ENCODE data around the gene MTMR11.

The MTMR11 gene

GRCh38 chr1:149936170-149936991, at the start of gene MTMR11:
Gene MTMR11, minus strand, starts transcription at chr1:149936879. Its CDS starts 232 bp downstream, at chr1:149936647.
- TF ChIP-seq, protein P1, sequence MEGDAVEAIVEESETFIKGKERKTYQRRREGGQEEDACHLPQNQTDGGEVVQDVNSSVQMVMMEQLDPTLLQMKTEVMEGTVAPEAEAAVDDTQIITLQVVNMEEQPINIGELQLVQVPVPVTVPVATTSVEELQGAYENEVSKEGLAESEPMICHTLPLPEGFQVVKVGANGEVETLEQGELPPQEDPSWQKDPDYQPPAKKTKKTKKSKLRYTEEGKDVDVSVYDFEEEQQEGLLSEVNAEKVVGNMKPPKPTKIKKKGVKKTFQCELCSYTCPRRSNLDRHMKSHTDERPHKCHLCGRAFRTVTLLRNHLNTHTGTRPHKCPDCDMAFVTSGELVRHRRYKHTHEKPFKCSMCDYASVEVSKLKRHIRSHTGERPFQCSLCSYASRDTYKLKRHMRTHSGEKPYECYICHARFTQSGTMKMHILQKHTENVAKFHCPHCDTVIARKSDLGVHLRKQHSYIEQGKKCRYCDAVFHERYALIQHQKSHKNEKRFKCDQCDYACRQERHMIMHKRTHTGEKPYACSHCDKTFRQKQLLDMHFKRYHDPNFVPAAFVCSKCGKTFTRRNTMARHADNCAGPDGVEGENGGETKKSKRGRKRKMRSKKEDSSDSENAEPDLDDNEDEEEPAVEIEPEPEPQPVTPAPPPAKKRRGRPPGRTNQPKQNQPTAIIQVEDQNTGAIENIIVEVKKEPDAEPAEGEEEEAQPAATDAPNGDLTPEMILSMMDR (IDR thresholded peaks at IDR 0.05; ENCODE audit: insufficient read depth, low read length, poor library complexity, severe bottlenecking), result no peak
- Histone ChIP-seq H3K36me3 (ENCODE audit: control insufficient read depth, insufficient read depth, low read length) (no peaks in the 10 kb centered on the region), H3K4me3 (replicated peaks; ENCODE audit: low read depth, low read length) (no peak within 1 kb of the TSS; the same call in 1 of the 2 replicates), H3K27me3 (replicated peaks; ENCODE audit: control insufficient read depth, insufficient read depth, low read length) (no peaks in the 10 kb centered on the region)
- no peak for DNase-seq (ENCODE audit: extremely low read depth, insufficient read length)

DNA sequence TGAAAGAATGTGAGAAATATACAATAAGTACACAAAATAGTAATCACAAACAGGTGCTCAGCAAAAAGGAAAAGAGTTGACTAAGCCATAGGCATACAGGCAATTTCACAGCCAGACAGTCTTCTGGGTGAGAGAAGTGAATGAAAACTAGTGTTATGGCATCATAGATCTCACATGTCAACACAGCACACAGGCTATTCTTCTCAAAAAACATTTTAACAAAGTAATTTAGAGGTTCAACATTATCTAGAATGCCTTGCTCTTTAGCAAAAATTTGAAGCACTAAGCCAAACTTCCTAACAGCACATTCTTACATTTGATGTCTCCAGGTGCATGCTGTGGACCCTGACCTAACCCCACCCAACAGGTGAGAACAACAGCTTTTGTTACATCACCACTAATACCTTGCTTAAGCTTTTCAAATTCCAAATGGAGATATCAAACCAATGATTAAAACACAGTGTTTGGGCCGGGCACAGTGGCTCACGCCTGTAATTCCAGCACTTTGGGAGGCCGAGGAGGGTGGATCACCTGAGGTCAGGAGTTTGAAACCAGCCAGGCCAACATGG, 43.4 kb upstream of the MTMR11 start:
- no peaks in the 10 kb centered on the region for H3K27me3 ChIP-seq (replicated peaks; ENCODE audit: control insufficient read depth, insufficient read depth, low read length)
- H3K36me3 ChIP-seq (ENCODE audit: control insufficient read depth, insufficient read depth, low read length), result no peaks in the 10 kb centered on the region; the same call in 1 of the 2 replicates
- H3K4me3 ChIP-seq (replicated peaks; ENCODE audit: low read depth, low read length), result no peak overlapping the region
- DNase-seq (ENCODE audit: extremely low read depth, insufficient read length), result no peak
- TF ChIP-seq, protein P1 (IDR thresholded peaks at IDR 0.05; ENCODE audit: insufficient read depth, low read length, poor library complexity, severe bottlenecking), result no peak

GRCh38 chr1:149979245-149979971, 42.7 kb upstream of the MTMR11 start:
- TF ChIP-seq, protein P1 (IDR thresholded peaks at IDR 0.05; ENCODE audit: insufficient read depth, low read length, poor library complexity, severe bottlenecking), result no peak
- DNase-seq (ENCODE audit: extremely low read depth, insufficient read length), result no peak
- no peaks in the 10 kb centered on the region; the same call in 1 of the 2 replicates for H3K36me3 ChIP-seq (ENCODE audit: control insufficient read depth, insufficient read depth, low read length)
- H3K4me3 ChIP-seq (replicated peaks; ENCODE audit: low read depth, low read length), result no peak overlapping the region
- H3K27me3 ChIP-seq (replicated peaks; ENCODE audit: control insufficient read depth, insufficient read depth, low read length), result no peaks in the 10 kb centered on the region

GRCh38 chr1:149978547-149979023, 41.9 kb upstream of the MTMR11 start:
- Histone ChIP-seq H3K27me3 (replicated peaks; ENCODE audit: control insufficient read depth, insufficient read depth, low read length) (no peaks in the 10 kb centered on the region), H3K4me3 (replicated peaks; ENCODE audit: low read depth, low read length) (no peak overlapping the region), H3K36me3 (ENCODE audit: control insufficient read depth, insufficient read depth, low read length) (no peaks in the 10 kb centered on the region; the same call in 1 of the 2 replicates)
- no peak for DNase-seq (ENCODE audit: extremely low read depth, insufficient read length)
- TF ChIP-seq, protein P1 (IDR thresholded peaks at IDR 0.05; ENCODE audit: insufficient read depth, low read length, poor library complexity, severe bottlenecking), result no peak

GRCh38 chr1:149977345-149977744, 40.7 kb upstream of the MTMR11 start:
- no peaks in the 10 kb centered on the region for H3K27me3 ChIP-seq (replicated peaks; ENCODE audit: control insufficient read depth, insufficient read depth, low read length)
- H3K36me3 ChIP-seq (ENCODE audit: control insufficient read depth, insufficient read depth, low read length), result peaks cover 1% of the 10 kb centered on the region; the same call in 1 of the 2 replicates
- TF ChIP-seq, protein P1 (IDR thresholded peaks at IDR 0.05; ENCODE audit: insufficient read depth, low read length, poor library complexity, severe bottlenecking), result no peak
- no peak for DNase-seq (ENCODE audit: extremely low read depth, insufficient read length)
- no peak overlapping the region for H3K4me3 ChIP-seq (replicated peaks; ENCODE audit: low read depth, low read length)
